Neural cell (in vitro differentiated cells): ENCODE data around the gene SPARC.

Experiments used
- CTCF ChIP-seq: fragments of 450-650 bp; IDR thresholded peaks from 2 replicates; pipeline ENCODE4 v1.5.1; 2014; ENCODE audit warnings: antibody characterized with exemption, mild to moderate bottlenecking, moderate library complexity; ENCODE audit not compliant: poor library complexity, severe bottlenecking
- EP300 ChIP-seq: fragments of 450-650 bp; conservative IDR thresholded peaks from 2 replicates; pipeline ENCODE4 v1.6.1; 2014; ENCODE audit warnings: antibody characterized with exemption, mild to moderate bottlenecking, moderate library complexity; ENCODE audit not compliant: poor library complexity, severe bottlenecking
- EZH2 ChIP-seq: fragments of 200-600, 300-800 bp; shearing (Covaris generic), sonication (generic); IDR thresholded peaks from 2 replicates; pipeline ENCODE4 v1.6.1; 2014; ENCODE audit warnings: antibody characterized with exemption, low read length, borderline replicate concordance, mild to moderate bottlenecking; ENCODE audit not compliant: insufficient read depth, poor library complexity, severe bottlenecking
- MXI1 ChIP-seq: fragments of 450-650 bp; conservative IDR thresholded peaks from 2 replicates; pipeline ENCODE4 v1.6.1; 2014; ENCODE audit warnings: antibody characterized with exemption, mild to moderate bottlenecking; ENCODE audit not compliant: poor library complexity, severe bottlenecking
- POLR2AphosphoS5 ChIP-seq: IDR thresholded peaks from 2 replicates; pipeline ENCODE4 v1.6.1; 2012
- RAD21 ChIP-seq: fragments of 450-650 bp; conservative IDR thresholded peaks from 2 replicates; pipeline ENCODE4 v1.6.1; 2014; ENCODE audit warnings: antibody characterized with exemption, mild to moderate bottlenecking, moderate library complexity
- SMC3 ChIP-seq: fragments of 450-650 bp; conservative IDR thresholded peaks from 2 replicates; pipeline ENCODE4 v1.6.1; 2014; ENCODE audit warnings: antibody characterized with exemption, mild to moderate bottlenecking, moderate library complexity; ENCODE audit not compliant: poor library complexity

- TF ChIP-seq RAD21 (no peak), CTCF (no peak), POLR2AphosphoS5 (no peak), EZH2 (no peak), MXI1 (no peak), SMC3 (no peak), EP300 (no peak)
Measured at GRCh38 chr5:151734064-151734408, 47.3 kb upstream of the SPARC start.
